ENCODE measurements around the gene DMD. TPM values are rescaled to one million over a fixed set of nuclear protein-coding genes. Genes with fewer than 3 reads are reported as not detected.

The DMD gene
- total and polyA plus RNA-seq, 2 of the 8 experiments (the other 6 are each of a cell fraction or from before 2014, with no cell fraction given): 4.8 to 7.4 TPM

DNA sequence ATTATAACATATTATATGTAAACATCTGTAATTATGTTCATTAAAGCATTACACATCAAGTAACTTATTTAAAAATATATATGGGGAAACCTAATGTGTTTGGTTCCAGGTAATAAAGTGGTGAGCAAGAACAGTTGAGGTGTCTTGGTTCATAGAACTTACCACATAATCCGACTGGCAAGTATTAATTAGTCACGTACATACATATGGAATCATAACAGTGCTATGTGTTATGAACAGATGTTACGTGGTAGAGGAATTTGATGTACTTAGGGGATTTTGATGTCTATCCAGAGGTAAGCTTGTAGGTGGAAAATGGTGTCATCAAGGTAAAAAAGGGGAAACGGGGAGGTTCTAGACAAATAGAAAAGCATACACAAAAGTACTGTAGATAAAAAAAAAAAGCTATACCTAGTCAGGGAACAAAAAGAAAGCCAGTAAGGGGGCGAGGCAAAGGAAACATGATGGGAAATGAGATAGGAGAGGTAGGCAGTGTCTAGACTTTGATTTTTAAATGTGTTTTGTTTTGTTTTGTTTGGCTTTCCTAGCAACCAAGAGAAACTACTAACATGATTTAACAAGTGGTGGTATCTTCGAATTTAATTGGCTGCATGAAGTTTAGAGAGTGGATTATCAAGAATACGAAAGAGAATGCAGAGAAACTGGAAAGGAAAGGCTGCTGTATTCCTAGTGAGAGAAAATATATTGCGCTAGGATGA, 12.6 kb downstream of the DMD start:
- H4K5ac ChIP-seq (ENCODE audit: insufficient read length, low read depth, low read length): no peak overlapping the region
- WGBS, 2 experiments (ENCODE audit: extremely low coverage in 1 of 2, insufficient coverage in 1 of 2, insufficient read length in 1 of 2, insufficient replicate concordance in 2 of 2, low coverage in 1 of 2, low lambda C conversion rate in 2 of 2, missing lambda C conversion rate in 1 of 2): 78% methylated on average over 8 of the region's 8 CpGs; no CpG with 5 or more reads in 1 of the 2 experiments

More for the DNA sequence above, 12.6 kb downstream of the DMD start:
- no peak overlapping the region for H3K14ac ChIP-seq (ENCODE audit: insufficient read length)
- H4K20me1 ChIP-seq (replicated peaks in 1 of 2; ENCODE audit: control insufficient read depth in 1 of 2, insufficient read depth in 2 of 2, low read length in 2 of 2): no peaks in the 10 kb centered on the region
- H3K18ac ChIP-seq (ENCODE audit: extremely low read depth, low read length): no peak overlapping the region
- H4K8ac ChIP-seq (ENCODE audit: extremely low read depth, insufficient read depth, low read length): no peak overlapping the region
- ChIA-PET POLR2A (ENCODE audit: partially characterized antibody) (no interaction called here), CTCF (ENCODE audit: partially characterized antibody) (no interaction called here)
- H2BK120ac ChIP-seq (replicated peaks; ENCODE audit: low read depth, low read length): no peak overlapping the region
- H3K79me1 ChIP-seq (ENCODE audit: low read depth, low read length): no peaks in the 10 kb centered on the region
- no peaks in the 10 kb centered on the region for H3K79me2 ChIP-seq (ENCODE audit: control insufficient read depth in 1 of 2, insufficient read depth in 2 of 2, low read length in 2 of 2)
- no peak overlapping the region for H3K4ac ChIP-seq (replicated peaks; ENCODE audit: insufficient read length, low read depth, low read length)
- no peak overlapping the region for H2BK15ac ChIP-seq (ENCODE audit: low read length)
- no peak overlapping the region for H3K23ac ChIP-seq (ENCODE audit: insufficient read length)
- H2AFZ ChIP-seq (ENCODE audit: low read length): no peak overlapping the region
- no peak for DNase-seq (ENCODE audit: low read depth in 1 of 2, low spot score in 2 of 2)
- H3K27me3 ChIP-seq (replicated peaks in 1 of 4; ENCODE audit: control insufficient read depth in 3 of 4, extremely low read depth in 1 of 4, insufficient read depth in 3 of 4, low read length in 3 of 4): no peaks in the 10 kb centered on the region
- H3K23me2 ChIP-seq (ENCODE audit: low read depth, low read length): no peaks in the 10 kb centered on the region
- no peak overlapping the region for H2BK5ac ChIP-seq (ENCODE audit: low read depth, low read length)
- no peak overlapping the region for H3K4me3 ChIP-seq (ENCODE audit: extremely low read depth in 1 of 4, insufficient read depth in 2 of 4, low read depth in 3 of 4, low read length in 4 of 4)
- H3K56ac ChIP-seq (replicated peaks; ENCODE audit: insufficient read length, low read depth, low read length): no peak overlapping the region
- TF ChIP-seq BRCA1 (IDR thresholded peaks at IDR 0.05; ENCODE audit: low read depth, low read length): no peak
- no peak for TF ChIP-seq FOSL1 (IDR thresholded peaks at IDR 0.05; ENCODE audit: insufficient read depth, low read depth, low read length)
- TF ChIP-seq KDM5A (IDR thresholded peaks at IDR 0.05; ENCODE audit: low read length): no peak
- TF ChIP-seq, protein P1, sequence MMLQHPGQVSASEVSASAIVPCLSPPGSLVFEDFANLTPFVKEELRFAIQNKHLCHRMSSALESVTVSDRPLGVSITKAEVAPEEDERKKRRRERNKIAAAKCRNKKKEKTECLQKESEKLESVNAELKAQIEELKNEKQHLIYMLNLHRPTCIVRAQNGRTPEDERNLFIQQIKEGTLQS (IDR thresholded peaks at IDR 0.05; ENCODE audit: insufficient read depth, low read depth, low read length): no peak
- TF ChIP-seq TCF12 (IDR thresholded peaks at IDR 0.05; ENCODE audit: low read depth, low read length): no peak
- no peak for TF ChIP-seq EP300 (IDR thresholded peaks at IDR 0.05; ENCODE audit: borderline replicate concordance in 1 of 2, low read depth in 2 of 2, low read length in 2 of 2)
- TF ChIP-seq RBBP5 (IDR thresholded peaks at IDR 0.05; ENCODE audit: borderline replicate concordance, low read depth, low read length): no peak
- TF ChIP-seq SIRT6 (IDR thresholded peaks at IDR 0.05; ENCODE audit: low read length): no peak
- TF ChIP-seq TBP (IDR thresholded peaks at IDR 0.05; ENCODE audit: low read depth, low read length): no peak
- no peak for TF ChIP-seq CHD1 (IDR thresholded peaks at IDR 0.05; ENCODE audit: low read depth, low read length)
- no peak for TF ChIP-seq ASH2L (IDR thresholded peaks at IDR 0.05; ENCODE audit: low read length)
- no peak for TF ChIP-seq TEAD4 (IDR thresholded peaks at IDR 0.05; ENCODE audit: low read depth, low read length)
- no peak overlapping the region for H4K91ac ChIP-seq (replicated peaks; ENCODE audit: insufficient read length, low read length)
- H3K36me3 ChIP-seq (ENCODE audit: control insufficient read depth in 2 of 4, insufficient read depth in 4 of 4, low read length in 3 of 4): no peaks in the 10 kb centered on the region
- no peak overlapping the region for H2BK20ac ChIP-seq (ENCODE audit: low read length)
- H2BK12ac ChIP-seq (ENCODE audit: low read depth, low read length): no peak overlapping the region
- no peak overlapping the region for H3K27ac ChIP-seq (ENCODE audit: low read depth, low read length)
- no peak overlapping the region for H2AK5ac ChIP-seq (ENCODE audit: low read depth, low read length)
- FAIRE-seq: no peak
- H3K4me2 ChIP-seq (ENCODE audit: insufficient read depth in 1 of 2, low read depth in 2 of 2, low read length in 2 of 2): no peak overlapping the region
- no peak overlapping the region for H3K9ac ChIP-seq (replicated peaks in 1 of 4; ENCODE audit: extremely low read depth in 1 of 4, low read depth in 3 of 4, low read length in 3 of 4)
- H3K4me1 ChIP-seq (replicated peaks in 1 of 4; ENCODE audit: control insufficient read depth in 3 of 4, insufficient read depth in 4 of 4, low read length in 3 of 4): no peaks in the 10 kb centered on the region
- no peaks in the 10 kb centered on the region for H3K9me3 ChIP-seq (ENCODE audit: insufficient read depth in 2 of 2, low read depth in 1 of 2, low read length in 1 of 2)

Measured in H1 (cell line).